HG03442 (cell line): ENCODE data around the gene VEGFA.

ENCODE experiments used
- ATAC-seq: cut with Tn5 transposase; IDR thresholded peaks from one replicate; pipeline ENCODE4 v1.9.1; 2021; ENCODE audit warnings: mild to moderate bottlenecking, moderate library complexity; ENCODE audit not compliant: unreplicated experiment

Gene VEGFA

GRCh38 chr6:43784049-43784855, 14.2 kb downstream of the VEGFA start:
- ATAC-seq: no peak

- ATAC-seq: no peak
These were observed 15.3 kb downstream of the VEGFA start for GRCh38 chr6:43785220-43785752.

- ATAC-seq: no peak
These were observed 15.9 kb downstream of the VEGFA start for GRCh38 chr6:43785904-43786303.

- ATAC-seq: no peak
These were observed 16.8 kb downstream of the VEGFA start for GRCh38 chr6:43786664-43787329.

GRCh38 chr6:43788301-43788700, 18.3 kb downstream of the VEGFA start:
- ATAC-seq: no peak

- ATAC-seq: no peak
These were observed 19.4 kb downstream of the VEGFA start for GRCh38 chr6:43789447-43789846.

- no peak for ATAC-seq
These were observed 20.0 kb downstream of the VEGFA start for GRCh38 chr6:43790031-43790430.

- ATAC-seq: no peak
These were observed 21.9 kb downstream of the VEGFA start for GRCh38 chr6:43791745-43792422.

- ATAC-seq: no peak
These were observed 23.3 kb downstream of the VEGFA start for GRCh38 chr6:43793154-43793874.

GRCh38 chr6:43793875-43794242, 23.8 kb downstream of the VEGFA start:
- ATAC-seq: no peak

GRCh38 chr6:43795421-43795820, 25.4 kb downstream of the VEGFA start:
- ATAC-seq: no peak

GRCh38 chr6:43796168-43796567, 26.2 kb downstream of the VEGFA start:
- ATAC-seq: no peak

- ATAC-seq: no peak
These were observed 27.2 kb downstream of the VEGFA start for GRCh38 chr6:43796903-43797890.

- ATAC-seq: no peak
These were observed 27.9 kb downstream of the VEGFA start for GRCh38 chr6:43797919-43798318.

GRCh38 chr6:43798688-43799444, 28.9 kb downstream of the VEGFA start:
- ATAC-seq: peak; percentile 84

GRCh38 chr6:43799551-43800297, 29.7 kb downstream of the VEGFA start:
- ATAC-seq: no peak

- no peak for ATAC-seq
These were observed 30.2 kb downstream of the VEGFA start for GRCh38 chr6:43800298-43800623.

GRCh38 chr6:43800746-43801494, 30.9 kb downstream of the VEGFA start:
- no peak for ATAC-seq
